ENCODE data around the gene GPR37L1.
"Not testable (repeated sequence)": the region's sequence is repeated elsewhere in the genome, so short reads cannot be mapped to it uniquely, and the experiment has no call there.

The GPR37L1 gene

GRCh38 chr1:202155478-202156021 is 32.8 kb downstream of the GPR37L1 start:
- FAIRE-seq, result no peak

- no peak for FAIRE-seq
These were observed 33.9 kb downstream of the GPR37L1 start for GRCh38 chr1:202156590-202156989.

- FAIRE-seq, result no peak
These were observed 35.2 kb downstream of the GPR37L1 start for GRCh38 chr1:202157945-202158344.

- FAIRE-seq, result no peak
These were observed 36.3 kb downstream of the GPR37L1 start for GRCh38 chr1:202158810-202159533.

GRCh38 chr1:202159534-202160371 is 37.0 kb downstream of the GPR37L1 start:
- no peak for FAIRE-seq

- no peak for FAIRE-seq
These were observed 37.7 kb downstream of the GPR37L1 start, which contains the start of gene PTPN7 for GRCh38 chr1:202160377-202160940. PTPN7 (minus strand) TSS chr1:202160602; CDS start chr1:202159402, 1,200 bp downstream.

GRCh38 chr1:202161151-202162046 is 38.7 kb downstream of the GPR37L1 start:
- no peak for FAIRE-seq

GRCh38 chr1:202162047-202162417 is 39.3 kb downstream of the GPR37L1 start:
- FAIRE-seq, result no peak

- no peak for FAIRE-seq
These were observed 39.9 kb downstream of the GPR37L1 start for GRCh38 chr1:202162418-202163280.

GRCh38 chr1:202163281-202164270 is 40.9 kb downstream of the GPR37L1 start:
- no peak for FAIRE-seq

- FAIRE-seq, result no peak
These were observed 41.7 kb downstream of the GPR37L1 start for GRCh38 chr1:202164271-202165037.

- FAIRE-seq, result no peak
These were observed 42.7 kb downstream of the GPR37L1 start for GRCh38 chr1:202165267-202165941.

GRCh38 chr1:202165942-202166843 is 43.5 kb downstream of the GPR37L1 start:
- no peak for FAIRE-seq

GRCh38 chr1:202167054-202167453 is 44.3 kb downstream of the GPR37L1 start:
- FAIRE-seq, result not testable (repeated sequence)

- FAIRE-seq, result no peak
These were observed 45.1 kb downstream of the GPR37L1 start for GRCh38 chr1:202167708-202168415.

GRCh38 chr1:202168861-202169260 is 46.1 kb downstream of the GPR37L1 start:
- FAIRE-seq, result no peak

GRCh38 chr1:202170726-202171125 is 48.0 kb downstream of the GPR37L1 start:
- FAIRE-seq, result no peak

Data from colon (tissue), 2 donors.